ENCODE data around the gene CLIP1.
"Not testable (repeated sequence)": the region's sequence is repeated elsewhere in the genome, so short reads cannot be mapped to it uniquely, and the experiment has no call there.

The CLIP1 gene

DNA sequence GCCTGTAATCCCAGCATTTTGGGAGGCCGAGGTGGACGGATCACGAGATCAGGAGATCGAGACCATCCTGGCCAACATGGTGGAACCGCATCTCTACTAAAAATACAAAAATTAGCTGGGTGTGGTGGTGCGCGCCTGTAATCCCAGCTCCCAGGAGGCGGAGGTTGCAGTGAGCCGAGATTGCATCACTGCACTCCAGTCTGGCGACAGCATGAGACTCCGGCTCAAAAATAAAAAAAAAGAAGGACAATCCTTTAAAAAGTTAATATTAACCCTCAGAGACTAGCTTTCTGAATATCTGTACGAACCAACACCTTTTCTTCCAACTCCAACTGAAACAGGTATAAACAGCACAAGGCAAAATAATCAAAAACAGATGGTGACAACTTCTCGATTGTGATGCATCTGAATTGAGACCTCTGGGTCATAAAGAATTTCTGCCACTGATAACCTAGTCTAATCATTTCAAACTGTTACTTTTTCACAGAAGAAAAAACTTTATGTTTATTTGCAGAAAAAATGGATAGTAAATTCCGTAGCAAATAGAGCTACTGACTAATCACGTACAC lies 27.8 kb downstream of the CLIP1 start:
- DNase-seq, result no peak

DNA sequence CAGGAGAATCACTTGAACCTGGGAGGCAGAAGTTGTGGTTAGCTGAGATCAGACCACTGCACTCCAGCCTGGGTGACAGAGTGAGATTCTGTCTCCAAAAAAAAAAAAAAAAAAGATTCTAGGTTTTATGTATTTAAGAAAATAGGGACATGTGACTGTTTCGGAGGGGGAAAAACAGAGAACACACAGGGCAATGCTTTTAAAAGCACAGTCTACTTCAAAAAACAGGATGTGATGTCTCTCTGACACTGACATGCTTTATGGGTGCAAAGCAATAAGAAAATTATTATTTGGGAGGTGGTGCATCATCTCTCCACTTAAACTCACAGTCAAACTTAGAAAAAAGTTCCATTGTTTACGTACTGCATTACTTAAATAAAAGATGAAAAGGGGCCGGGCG lies 28.7 kb downstream of the CLIP1 start:
- no peak for DNase-seq

DNA sequence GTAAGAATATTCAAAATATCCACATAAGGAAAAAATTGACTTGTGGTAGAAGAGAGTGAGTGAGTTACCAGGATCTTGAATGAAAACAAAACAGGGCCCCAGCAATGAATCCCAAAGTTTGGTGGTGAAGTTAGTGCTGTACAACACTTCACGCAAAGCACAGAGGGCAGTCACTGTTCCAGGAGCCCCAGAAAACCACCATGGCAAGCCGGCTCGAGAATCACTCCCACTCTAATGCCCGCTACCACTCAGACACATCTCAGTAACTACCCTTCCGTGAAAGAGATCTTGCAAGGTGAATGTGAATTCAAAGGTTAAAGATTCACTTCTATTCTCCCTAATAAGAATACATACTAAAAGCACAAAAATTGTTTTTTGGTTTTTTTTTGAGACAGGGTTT lies 30.1 kb downstream of the CLIP1 start:
- DNase-seq, result no peak

DNA sequence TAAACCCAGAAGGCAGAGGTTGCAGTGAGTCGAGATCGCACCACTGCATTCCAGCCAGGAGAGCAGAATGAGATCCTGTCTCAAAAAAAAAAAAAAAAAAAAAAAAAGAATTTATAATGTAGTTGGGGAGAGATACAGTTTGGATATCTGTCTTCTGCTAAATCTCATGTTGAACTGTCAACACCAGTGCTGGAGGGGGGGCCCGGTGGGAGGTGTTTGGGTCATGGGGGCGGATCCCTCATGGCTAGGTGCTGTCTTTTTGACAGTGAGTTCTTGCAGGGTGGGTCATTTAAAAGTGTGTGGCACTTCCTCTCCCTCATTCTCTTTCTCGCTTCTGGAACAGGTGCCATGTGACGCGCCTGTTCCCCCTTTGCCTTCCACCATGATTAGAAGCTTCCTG lies 32.8 kb downstream of the CLIP1 start:
- no peak for DNase-seq

DNA sequence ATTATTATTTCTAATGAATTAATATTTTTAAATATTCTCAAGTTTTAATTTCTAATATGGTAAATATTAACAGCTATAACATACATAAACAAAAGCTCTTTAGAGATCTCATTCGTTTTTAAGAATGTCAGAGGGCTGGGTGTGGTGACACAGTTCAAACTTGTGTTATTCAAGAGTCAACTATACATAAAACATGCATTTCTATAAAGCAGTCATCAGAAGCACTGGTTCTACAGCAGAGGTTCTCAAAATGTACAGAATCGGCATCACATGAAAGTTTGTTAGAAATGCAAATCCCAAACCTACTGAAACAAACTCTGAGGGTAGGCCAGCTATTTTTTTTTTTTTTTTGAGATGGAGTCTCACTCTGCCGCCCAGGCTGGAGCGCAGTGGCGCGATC lies 34.6 kb downstream of the CLIP1 start:
- DNase-seq, result no peak

DNA sequence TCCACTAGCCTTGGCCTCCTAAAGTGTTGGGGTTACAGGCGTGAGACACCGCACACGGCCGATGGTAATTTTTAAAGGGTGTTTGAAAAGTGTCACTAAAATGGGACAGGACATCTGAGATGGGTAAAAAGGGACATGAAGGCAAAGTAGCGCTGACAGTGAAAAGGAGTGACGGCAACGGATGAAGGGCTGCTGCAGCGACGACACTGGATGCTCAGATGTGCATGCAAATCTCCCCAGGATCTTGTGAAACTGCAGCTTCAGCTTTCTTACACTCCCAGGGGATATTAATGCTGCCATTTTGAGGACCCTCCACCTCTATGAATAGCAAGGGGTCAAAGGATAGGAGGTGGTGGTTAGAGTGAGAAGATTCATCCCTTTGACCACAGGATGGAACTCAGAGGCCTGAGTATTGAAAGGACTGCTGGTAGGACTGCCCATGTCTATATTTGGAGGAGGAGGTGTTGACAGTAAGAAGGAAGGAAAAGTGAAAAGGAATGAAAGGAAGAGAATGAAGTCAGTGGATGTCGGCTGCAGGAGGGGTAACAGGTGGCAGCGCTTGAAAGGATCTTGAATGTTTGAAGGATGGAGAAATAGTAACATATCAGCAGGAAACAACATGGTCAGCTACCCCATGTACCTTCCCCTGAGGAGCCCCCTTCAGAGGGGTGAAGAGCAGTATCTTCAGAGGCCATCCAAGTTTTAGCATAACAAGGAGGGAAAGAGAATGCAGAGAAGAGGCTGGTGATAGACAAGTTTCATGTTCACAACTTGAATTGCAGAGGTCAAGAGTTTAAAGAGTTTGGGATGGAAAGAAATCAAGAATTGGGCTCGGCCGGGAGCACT lies 37.1 kb downstream of the CLIP1 start:
- no peak for DNase-seq

DNA sequence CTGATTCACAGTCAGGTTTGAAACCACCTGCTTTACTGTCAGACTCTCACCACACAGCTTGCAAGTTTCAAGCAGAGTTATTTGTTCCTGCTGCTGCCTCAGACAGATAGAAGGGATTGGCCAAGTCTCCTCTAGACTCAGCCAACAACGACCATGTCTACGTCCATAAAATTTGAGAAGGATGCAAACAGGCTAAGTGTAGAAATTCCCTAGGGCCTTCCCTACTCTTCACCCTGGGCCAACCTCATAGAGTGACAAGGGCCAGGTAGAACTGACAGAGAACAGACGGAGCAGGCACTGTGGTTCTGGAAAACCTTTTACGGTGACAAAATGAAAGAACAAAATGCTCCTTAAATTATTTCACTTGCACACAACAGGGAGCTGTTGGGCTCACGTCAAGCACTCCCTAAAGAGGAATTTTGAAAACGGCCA lies 39.5 kb downstream of the CLIP1 start:
- DNase-seq, result no peak

DNA sequence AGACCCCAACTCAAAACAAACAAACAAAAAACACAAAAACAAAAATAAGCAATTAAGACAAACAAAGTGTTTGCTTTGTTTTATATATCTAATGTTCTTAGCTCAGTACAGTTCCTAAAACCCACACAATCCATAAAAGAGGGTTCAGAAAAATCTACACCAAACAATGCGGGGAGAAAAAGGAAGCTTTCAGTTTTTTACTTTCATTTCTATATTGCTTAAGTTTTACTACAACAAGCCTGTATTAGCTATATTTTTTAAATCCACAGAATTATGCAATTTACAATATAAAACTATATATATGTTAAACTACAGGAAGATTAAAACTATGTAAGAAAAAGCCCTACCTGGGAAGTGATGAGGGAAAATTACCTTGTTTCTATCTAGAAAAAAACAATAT lies 41.4 kb downstream of the CLIP1 start:
- no peak for DNase-seq

DNA sequence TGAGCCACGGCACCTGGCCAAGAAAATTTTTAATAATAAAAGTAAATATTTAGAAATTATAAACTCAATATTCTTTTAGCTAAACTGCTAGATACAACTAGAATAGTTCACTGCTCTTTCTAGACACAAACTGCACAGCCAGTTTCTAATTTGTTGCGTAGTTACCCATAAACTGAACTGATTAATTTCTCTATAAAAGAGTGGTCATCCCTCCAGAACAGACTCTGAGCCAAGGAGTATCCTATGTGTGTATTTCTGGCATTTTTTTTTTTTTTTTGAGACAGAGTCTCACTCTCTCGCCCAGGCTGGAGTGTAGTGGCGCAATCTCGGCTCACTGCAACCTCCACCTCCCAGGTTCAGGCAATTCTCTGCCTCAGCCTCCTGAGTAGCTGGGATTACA lies 45.7 kb downstream of the CLIP1 start:
- not testable (repeated sequence) for DNase-seq

DNA sequence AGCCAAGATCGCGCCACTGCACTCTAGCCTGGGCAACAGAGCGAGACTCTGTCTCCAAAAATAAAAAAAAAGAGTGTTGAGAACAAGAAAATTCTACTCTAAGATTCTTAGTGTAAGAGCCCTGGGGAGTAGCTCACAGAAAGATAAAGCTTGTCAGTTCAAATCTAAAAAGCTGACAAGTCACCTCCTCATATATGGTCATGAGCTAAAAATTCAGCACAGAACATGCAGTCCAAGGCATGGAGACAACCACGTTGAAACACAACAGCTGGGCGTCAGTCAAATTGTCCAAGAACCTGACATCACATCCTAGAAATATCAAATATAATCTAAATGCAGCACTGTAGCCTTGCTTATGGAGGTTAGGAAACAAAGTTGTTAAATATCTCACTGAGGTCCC lies 47.8 kb downstream of the CLIP1 start:
- DNase-seq, result no peak

DNA sequence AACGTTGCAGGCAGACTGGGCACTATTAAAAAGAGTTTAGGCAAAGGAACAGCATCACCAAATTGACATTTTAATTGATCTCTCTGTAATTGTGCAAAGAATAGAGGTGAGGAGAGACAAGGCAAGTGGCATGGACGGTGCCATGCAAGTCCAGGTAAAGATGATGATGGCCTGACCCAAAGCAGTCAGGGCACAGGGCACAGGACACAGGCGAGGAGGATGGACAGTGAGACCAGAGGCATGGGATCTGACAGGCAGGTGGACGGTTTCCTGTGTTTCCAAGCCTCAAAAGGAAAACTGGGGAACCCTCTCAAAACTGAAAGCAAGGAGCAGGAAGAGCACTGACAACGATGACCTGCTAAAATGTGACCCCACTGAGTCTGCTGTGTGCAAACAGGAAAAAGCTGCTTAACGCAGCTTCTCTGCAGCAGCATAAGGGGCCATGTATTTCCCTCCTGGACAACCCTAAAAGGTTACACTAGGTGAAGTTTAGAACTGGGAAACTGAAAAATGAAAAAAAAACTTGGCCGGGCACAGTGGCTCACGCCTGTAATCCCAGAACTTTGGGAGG lies 50.9 kb downstream of the CLIP1 start:
- no peak for DNase-seq

DNA sequence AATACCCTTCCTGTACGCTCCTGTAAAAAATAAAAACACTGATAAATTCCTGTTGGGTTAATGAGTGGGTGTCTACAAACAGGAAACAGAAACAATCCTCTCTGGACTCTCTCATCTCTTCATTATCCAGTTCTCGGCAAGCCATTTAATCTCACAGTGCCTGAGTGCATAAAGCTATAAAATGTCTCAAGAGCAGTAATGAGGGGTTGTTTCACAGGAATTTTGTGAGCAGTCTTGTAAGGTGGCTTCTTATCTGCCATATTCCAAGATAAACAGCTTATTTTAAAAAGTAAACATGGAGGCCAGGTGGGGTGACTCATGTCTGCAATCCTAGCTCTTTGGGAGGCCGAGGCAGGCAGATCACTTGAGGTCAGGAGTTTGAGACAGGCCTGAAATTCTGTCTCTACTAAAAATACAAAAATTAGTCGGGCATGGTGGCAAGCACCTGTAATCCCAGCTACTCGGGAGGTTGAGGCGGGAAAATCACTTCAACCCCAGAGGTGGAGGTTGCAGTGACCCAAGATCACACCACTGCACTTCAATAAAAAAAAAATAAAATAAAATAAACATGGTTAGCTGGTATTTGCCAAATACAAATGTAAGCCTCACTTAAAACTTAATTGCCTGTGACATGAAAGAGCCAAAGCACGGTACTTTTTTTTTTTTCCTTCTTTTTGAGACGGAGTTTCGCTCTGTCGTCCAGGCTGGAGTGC lies 54.0 kb downstream of the CLIP1 start:
- DNase-seq, result peak; percentile 16 to 20

DNA sequence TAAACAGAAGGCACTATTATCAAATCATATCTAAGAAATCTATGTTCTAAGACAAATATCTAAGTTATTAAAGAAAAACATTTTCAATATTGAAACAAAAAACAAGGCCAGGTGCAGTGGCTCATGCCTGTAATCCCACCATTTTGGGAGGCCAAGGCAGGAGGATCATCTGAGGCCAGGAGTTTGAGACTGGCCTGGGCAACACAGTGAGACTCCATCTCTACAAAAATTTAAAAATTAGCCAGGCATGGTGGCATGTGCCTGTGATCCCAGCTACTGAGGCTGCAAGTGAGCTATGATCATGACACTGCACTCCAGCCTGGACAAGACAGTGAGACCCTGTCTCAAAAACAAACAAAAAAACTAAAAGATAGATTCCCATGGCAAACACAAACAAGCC lies 54.8 kb downstream of the CLIP1 start:
- DNase-seq, result not testable (repeated sequence)

DNA sequence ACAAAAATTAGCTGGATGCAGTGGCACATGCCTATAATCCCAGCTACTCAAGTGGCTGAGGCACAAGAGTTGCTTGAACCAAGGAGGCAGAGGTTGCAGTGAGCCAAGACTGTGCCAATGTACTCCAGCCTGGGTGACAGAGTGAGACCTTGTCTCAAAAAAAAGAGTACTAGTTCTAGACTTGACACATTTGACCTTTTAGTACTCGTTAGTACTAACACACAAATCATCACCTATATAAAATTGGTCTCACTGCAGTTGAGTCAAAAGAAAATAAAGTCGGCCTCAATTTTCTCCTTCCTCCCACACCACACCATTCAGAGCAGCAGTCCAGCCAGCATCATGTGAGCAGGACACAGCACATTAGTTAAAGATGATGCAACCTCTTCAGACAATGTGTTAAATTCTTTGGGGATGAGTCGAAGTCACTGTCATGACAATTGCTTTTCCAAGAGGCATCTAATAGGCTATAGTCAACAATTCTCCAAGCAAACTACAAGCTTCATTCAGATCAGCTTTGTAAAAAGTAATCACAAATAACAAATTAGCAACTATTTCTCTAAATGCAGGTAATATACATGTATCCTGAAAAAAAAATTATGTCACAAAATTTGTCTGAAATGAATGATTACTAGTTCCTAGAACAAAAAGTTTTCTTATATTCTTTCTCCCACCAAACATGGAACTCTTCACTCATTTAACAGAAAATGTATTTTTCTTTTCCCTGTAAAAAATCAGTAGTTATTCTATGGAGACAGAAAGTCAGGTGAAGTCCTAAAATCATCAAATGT lies 55.6 kb downstream of the CLIP1 start:
- DNase-seq, result no peak

DNA sequence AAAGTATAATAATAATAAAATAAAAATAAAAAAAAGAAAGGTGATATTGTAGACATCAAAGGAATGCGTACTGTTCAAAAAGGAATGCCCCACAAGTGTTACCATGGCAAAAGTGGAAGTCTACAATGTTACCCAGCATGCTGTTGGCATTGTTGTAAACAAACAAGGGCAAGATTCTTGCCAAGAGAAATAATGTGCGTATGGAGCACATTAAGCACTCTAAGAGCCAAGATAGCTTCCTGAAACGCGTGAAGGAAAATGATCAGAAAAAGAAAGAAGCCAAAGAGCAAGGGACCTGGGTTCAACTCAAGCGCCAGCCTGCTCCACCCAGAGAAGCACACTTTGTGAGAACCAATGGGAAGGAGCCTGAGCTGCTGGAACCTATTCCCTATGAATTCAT lies 57.2 kb downstream of the CLIP1 start:
- not testable (repeated sequence) for DNase-seq

DNA sequence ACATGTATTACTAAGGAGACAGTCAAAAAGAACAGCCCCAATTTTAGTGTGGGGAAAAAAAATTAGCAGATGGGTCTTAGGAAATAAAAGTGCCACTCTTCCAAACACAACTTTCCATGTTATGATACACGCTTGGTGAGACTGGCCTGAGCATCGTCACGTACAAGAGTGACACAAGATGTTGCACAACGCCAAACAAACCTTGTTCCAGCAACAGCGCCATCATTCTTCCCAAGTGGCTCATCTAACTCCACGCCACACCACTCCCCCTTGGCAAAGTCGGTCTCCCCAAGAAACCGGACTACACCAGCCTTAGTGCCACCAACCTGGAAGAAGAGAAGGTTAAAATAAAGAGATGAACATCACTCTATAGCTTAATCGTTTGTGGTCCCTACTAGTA lies 58.7 kb downstream of the CLIP1 start:
- DNase-seq, result no peak

DNA sequence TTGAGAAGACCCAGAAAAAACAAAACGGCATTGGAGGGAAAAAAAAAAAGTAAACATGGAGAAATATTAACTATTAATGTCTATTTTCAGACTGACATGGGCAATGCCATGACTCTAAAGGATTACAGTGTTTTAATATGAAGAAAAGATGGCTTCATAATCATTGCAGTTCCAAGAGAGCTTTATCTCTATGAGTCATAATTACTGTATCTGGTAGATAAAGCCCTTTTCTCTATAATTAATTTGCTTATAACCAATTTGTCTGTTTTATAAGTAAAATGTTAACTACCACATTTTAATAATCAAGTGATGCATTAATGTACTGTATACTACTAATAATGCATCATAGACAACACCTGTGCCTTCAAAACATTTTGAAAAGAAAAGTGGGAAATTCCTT lies 59.7 kb downstream of the CLIP1 start:
- DNase-seq, result no peak

DNA sequence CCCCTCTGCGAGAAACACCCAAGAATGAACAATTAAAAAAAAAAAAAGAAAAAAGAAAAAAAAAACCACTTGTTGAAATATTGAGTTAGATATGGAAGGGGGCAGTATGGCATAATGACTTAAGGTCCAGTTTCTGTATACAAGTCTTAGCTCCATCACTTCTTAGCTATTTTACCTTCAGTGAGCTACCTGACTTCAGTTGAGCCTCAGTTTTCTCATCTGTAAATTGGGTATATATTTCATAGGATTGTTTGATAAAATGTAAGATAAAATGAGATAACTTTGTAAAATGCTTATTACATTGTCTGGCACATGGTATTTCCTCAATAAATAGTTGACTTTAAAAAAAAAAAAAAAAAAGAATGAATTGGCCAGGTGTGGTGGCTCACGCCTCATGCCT lies 64.1 kb downstream of the CLIP1 start:
- DNase-seq, result not testable (repeated sequence)

DNA sequence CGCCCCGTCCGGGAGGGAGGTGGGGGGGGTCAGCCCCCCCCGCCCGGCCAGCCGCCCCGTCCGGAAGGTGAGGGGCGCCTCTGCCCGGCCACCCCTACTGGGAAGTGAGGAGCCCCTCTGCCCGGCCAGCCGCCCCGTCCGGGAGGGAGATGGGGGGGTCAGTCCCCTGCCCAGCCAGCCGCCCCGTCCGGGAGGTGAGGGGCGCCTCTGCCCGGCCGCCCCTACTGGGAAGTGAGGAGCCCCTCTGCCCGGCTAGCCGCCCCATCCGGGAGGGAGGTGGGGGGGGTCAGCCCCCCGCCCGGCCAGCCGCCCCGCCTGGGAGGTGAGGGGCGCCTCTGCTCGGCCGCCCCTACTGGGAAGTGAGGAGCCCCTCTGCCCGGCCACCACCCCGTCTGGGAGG lies 64.9 kb downstream of the CLIP1 start:
- not testable (repeated sequence) for DNase-seq

DNA sequence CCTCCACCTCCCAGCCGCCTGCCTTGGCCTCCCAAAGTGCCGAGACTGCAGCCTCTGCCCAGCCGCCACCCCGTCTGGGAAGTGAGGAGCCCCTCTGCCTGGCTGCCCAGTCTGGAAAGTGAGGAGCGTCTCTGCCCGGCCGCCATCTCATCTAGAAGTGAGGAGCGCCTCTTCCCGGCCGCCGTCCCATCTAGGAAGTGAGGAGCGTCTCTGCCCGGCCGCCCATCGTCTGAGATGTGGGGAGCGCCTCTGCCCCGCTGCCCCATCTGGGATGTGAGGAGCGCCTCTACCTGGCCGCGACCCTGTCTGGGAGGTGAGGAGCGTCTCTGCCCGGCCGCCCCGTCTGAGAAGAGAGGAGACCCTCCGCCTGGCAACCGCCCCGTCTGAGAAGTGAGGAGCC lies 65.5 kb downstream of the CLIP1 start:
- DNase-seq, result not testable (repeated sequence)

DNA sequence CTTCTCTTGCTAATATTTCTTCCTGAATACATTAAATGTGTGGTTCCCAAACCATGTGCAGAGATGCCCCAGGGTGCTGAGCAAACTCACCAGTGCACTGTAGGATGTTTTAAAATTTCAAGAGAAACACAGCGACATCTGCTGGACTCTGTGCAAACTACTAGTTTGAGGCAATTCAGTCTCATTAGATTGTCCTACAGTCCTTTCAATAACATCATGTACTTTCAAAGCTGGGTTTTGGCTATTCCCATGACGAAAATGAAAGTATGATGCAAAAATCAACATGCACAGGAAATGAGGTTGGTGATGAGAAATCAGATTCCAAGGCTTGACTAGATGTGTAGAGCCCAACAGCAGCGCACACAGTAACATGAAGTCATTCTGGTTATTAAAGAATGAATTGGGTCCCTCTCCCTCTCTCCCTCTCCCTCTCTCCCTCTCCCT lies 66.3 kb downstream of the CLIP1 start:
- peak; percentile 52 to 77 for DNase-seq

DNA sequence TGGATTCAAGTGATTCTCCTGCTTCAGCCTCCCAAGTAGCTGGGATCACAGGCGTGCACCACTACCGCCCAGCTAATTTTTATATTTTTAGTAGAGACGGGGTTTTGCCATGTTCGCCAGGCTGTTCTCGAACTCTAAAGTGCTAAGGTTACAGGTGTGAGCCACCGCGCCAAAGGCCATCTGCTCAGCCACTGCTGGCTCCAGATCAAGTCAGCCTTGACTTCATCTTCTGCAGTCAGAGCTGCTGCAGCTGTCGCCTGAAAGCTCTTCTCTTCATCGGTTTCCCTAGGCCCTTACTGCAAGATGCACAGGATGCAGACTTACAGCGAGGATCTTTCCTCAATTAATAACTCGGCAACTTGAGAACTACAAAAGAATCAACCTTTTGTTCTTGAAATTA lies 66.8 kb downstream of the CLIP1 start:
- DNase-seq, result peak; percentile 9 to 23

Data from SHP77 (cell line).